Prostate gland (tissue), 2 donors: ENCODE measurements around the gene FCHO2.

ENCODE experiments used
- POLR2A ChIP-seq: fragments of 450-650 bp; IDR thresholded peaks from one replicate; pipeline ENCODE4 v1.6.1; 2016; ENCODE audit warnings: antibody characterized with exemption, mild to moderate bottlenecking
- TF ChIP-seq, protein P1 (sequence below), 4 experiments: fragments of 200-600 bp in 2 of 4; fragments of 450-650 bp in 2 of 4; sonication (generic) in 2 of 4; IDR thresholded peaks; 1 replicate in 3 of 4; 2 replicates in 1 of 4; pipeline ENCODE4 v1.5.1; 2016 to 2019; ENCODE audit warnings: antibody characterized with exemption in 4 of 4, mild to moderate bottlenecking in 2 of 4, moderate library complexity in 2 of 4

DNA sequence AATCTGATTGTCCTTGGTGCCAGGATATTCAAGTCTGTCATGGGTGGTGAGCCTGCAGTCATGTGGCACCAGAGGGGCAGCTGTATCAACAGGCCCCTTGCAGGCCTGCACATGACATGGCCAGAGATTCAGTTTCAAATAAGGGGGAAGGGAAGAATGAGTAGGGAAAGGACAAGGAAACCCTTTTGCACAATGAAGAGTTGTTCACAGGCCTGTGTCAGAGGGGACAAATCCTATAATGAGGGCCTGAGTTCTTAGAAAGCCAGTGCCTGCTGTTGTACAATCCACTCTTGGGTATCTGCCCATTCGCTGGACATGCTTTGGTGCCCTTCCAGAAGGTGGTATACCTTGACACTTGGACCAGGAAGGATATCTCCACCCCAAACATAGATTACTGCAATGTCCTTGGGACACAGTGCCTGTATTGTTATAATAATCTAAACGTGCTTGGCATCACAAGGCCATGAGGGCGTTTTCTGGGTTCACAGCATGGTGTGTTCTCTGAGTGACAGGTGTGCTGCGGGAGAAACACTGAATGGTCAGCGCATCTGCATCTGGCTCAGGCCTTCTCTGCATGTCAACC, 162.6 kb downstream of the FCHO2 start:
- TF ChIP-seq POLR2A: no peak
- TF ChIP-seq, protein P1, sequence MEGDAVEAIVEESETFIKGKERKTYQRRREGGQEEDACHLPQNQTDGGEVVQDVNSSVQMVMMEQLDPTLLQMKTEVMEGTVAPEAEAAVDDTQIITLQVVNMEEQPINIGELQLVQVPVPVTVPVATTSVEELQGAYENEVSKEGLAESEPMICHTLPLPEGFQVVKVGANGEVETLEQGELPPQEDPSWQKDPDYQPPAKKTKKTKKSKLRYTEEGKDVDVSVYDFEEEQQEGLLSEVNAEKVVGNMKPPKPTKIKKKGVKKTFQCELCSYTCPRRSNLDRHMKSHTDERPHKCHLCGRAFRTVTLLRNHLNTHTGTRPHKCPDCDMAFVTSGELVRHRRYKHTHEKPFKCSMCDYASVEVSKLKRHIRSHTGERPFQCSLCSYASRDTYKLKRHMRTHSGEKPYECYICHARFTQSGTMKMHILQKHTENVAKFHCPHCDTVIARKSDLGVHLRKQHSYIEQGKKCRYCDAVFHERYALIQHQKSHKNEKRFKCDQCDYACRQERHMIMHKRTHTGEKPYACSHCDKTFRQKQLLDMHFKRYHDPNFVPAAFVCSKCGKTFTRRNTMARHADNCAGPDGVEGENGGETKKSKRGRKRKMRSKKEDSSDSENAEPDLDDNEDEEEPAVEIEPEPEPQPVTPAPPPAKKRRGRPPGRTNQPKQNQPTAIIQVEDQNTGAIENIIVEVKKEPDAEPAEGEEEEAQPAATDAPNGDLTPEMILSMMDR (IDR thresholded peaks at IDR 0.05): no peak
